ENCODE measurements around the gene KCNH8.

- TF ChIP-seq MYC (IDR thresholded peaks at IDR 0.05; ENCODE audit: insufficient read depth, insufficient read length, insufficient replicate concordance, low read length, severe bottlenecking) (no peak), NRF1 (conservative IDR thresholded peaks at IDR 0.05; ENCODE audit: low read depth, low read length) (no peak)
Observed at GRCh38 chr3:19267040-19267439, 118.7 kb downstream of the KCNH8 start.
